ENCODE data around the gene LYPD6.

The LYPD6 gene

GRCh38 chr2:149415086-149415485 is 84.7 kb downstream of the LYPD6 start:
- H3K9me3 Mint-ChIP-seq = no peaks in the 10 kb centered on the region
- H3K4me1 Mint-ChIP-seq = no peaks in the 10 kb centered on the region
- H3K4me3 Mint-ChIP-seq = no peak overlapping the region
- H3K36me3 Mint-ChIP-seq = no peaks in the 10 kb centered on the region
- no peak overlapping the region for H3K27ac Mint-ChIP-seq
- H3K27me3 Mint-ChIP-seq = peaks cover 6% of the 10 kb centered on the region

- Mint-ChIP-seq H3K27ac (no peak overlapping the region), H3K27me3 (peaks cover 3% of the 10 kb centered on the region), H3K4me3 (no peak overlapping the region), H3K4me1 (no peaks in the 10 kb centered on the region), H3K36me3 (no peaks in the 10 kb centered on the region), H3K9me3 (no peaks in the 10 kb centered on the region)
Measured at GRCh38 chr2:149418065-149418464, 87.7 kb downstream of the LYPD6 start.

- Mint-ChIP-seq H3K36me3 (no peaks in the 10 kb centered on the region), H3K9me3 (no peaks in the 10 kb centered on the region), H3K27me3 (peaks cover 8% of the 10 kb centered on the region), H3K4me3 (no peak overlapping the region), H3K4me1 (no peaks in the 10 kb centered on the region), H3K27ac (no peak overlapping the region)
Measured at GRCh38 chr2:149420053-149420963, 89.9 kb downstream of the LYPD6 start.

GRCh38 chr2:149421791-149422190 is 91.4 kb downstream of the LYPD6 start:
- Mint-ChIP-seq H3K36me3 (no peaks in the 10 kb centered on the region), H3K4me3 (no peak overlapping the region), H3K9me3 (no peaks in the 10 kb centered on the region), H3K27ac (no peak overlapping the region), H3K27me3 (peaks cover 8% of the 10 kb centered on the region), H3K4me1 (no peaks in the 10 kb centered on the region)

GRCh38 chr2:149422337-149422990 is 92.1 kb downstream of the LYPD6 start:
- no peak overlapping the region for H3K27ac Mint-ChIP-seq
- H3K4me1 Mint-ChIP-seq = no peaks in the 10 kb centered on the region
- no peaks in the 10 kb centered on the region for H3K9me3 Mint-ChIP-seq
- H3K36me3 Mint-ChIP-seq = no peaks in the 10 kb centered on the region
- no peak overlapping the region for H3K4me3 Mint-ChIP-seq
- H3K27me3 Mint-ChIP-seq = peaks cover 8% of the 10 kb centered on the region

- Mint-ChIP-seq H3K9me3 (no peaks in the 10 kb centered on the region), H3K27me3 (peaks cover 8% of the 10 kb centered on the region), H3K4me1 (no peaks in the 10 kb centered on the region), H3K4me3 (no peak overlapping the region), H3K27ac (no peak overlapping the region), H3K36me3 (no peaks in the 10 kb centered on the region)
Measured at GRCh38 chr2:149422991-149423338, 92.6 kb downstream of the LYPD6 start.

GRCh38 chr2:149423630-149424029 is 93.2 kb downstream of the LYPD6 start:
- Mint-ChIP-seq H3K36me3 (no peaks in the 10 kb centered on the region), H3K4me1 (no peaks in the 10 kb centered on the region), H3K9me3 (no peaks in the 10 kb centered on the region), H3K27ac (no peak overlapping the region), H3K27me3 (peaks cover 8% of the 10 kb centered on the region), H3K4me3 (no peak overlapping the region)

GRCh38 chr2:149427387-149427786 is 97.0 kb downstream of the LYPD6 start:
- no peaks in the 10 kb centered on the region for H3K9me3 Mint-ChIP-seq
- H3K27me3 Mint-ChIP-seq = peaks cover 8% of the 10 kb centered on the region
- no peak overlapping the region for H3K27ac Mint-ChIP-seq
- no peak overlapping the region for H3K4me3 Mint-ChIP-seq
- H3K36me3 Mint-ChIP-seq = no peaks in the 10 kb centered on the region
- H3K4me1 Mint-ChIP-seq = no peaks in the 10 kb centered on the region

GRCh38 chr2:149428783-149429182 is 98.4 kb downstream of the LYPD6 start:
- H3K4me3 Mint-ChIP-seq = no peak overlapping the region
- no peaks in the 10 kb centered on the region for H3K36me3 Mint-ChIP-seq
- peaks cover 7% of the 10 kb centered on the region for H3K27me3 Mint-ChIP-seq
- no peaks in the 10 kb centered on the region for H3K4me1 Mint-ChIP-seq
- no peak overlapping the region for H3K27ac Mint-ChIP-seq
- H3K9me3 Mint-ChIP-seq = no peaks in the 10 kb centered on the region

GRCh38 chr2:149430743-149431736 is 100.7 kb downstream of the LYPD6 start:
- Mint-ChIP-seq H3K27ac (no peak overlapping the region), H3K4me3 (no peak overlapping the region), H3K9me3 (no peaks in the 10 kb centered on the region), H3K36me3 (no peaks in the 10 kb centered on the region), H3K4me1 (no peaks in the 10 kb centered on the region), H3K27me3 (peaks cover 5% of the 10 kb centered on the region)

GRCh38 chr2:149438330-149438960 is 108.1 kb downstream of the LYPD6 start:
- peaks cover 9% of the 10 kb centered on the region for H3K27me3 Mint-ChIP-seq
- H3K4me1 Mint-ChIP-seq = no peaks in the 10 kb centered on the region
- H3K9me3 Mint-ChIP-seq = no peaks in the 10 kb centered on the region
- no peaks in the 10 kb centered on the region for H3K36me3 Mint-ChIP-seq
- H3K27ac Mint-ChIP-seq = no peak overlapping the region
- no peak overlapping the region for H3K4me3 Mint-ChIP-seq

- H3K36me3 Mint-ChIP-seq = no peaks in the 10 kb centered on the region
- H3K4me1 Mint-ChIP-seq = no peaks in the 10 kb centered on the region
- no peak overlapping the region for H3K4me3 Mint-ChIP-seq
- no peaks in the 10 kb centered on the region for H3K9me3 Mint-ChIP-seq
- H3K27ac Mint-ChIP-seq = no peak overlapping the region
- peaks cover 6% of the 10 kb centered on the region for H3K27me3 Mint-ChIP-seq
Measured at GRCh38 chr2:149441255-149441654, 110.9 kb downstream of the LYPD6 start.

GRCh38 chr2:149442346-149442745 is 112.0 kb downstream of the LYPD6 start:
- H3K27me3 Mint-ChIP-seq = peaks cover 6% of the 10 kb centered on the region
- H3K27ac Mint-ChIP-seq = no peak overlapping the region
- H3K4me3 Mint-ChIP-seq = no peak overlapping the region
- H3K4me1 Mint-ChIP-seq = no peaks in the 10 kb centered on the region
- H3K36me3 Mint-ChIP-seq = no peaks in the 10 kb centered on the region
- H3K9me3 Mint-ChIP-seq = no peaks in the 10 kb centered on the region

- Mint-ChIP-seq H3K4me1 (no peaks in the 10 kb centered on the region), H3K9me3 (no peaks in the 10 kb centered on the region), H3K4me3 (no peak overlapping the region)
Measured at GRCh38 chr2:149443150-149443549, 112.8 kb downstream of the LYPD6 start.

GRCh38 chr2:149446748-149447147 is 116.4 kb downstream of the LYPD6 start:
- Mint-ChIP-seq H3K27me3 (no peaks in the 10 kb centered on the region), H3K27ac (no peak overlapping the region), H3K4me3 (no peak overlapping the region), H3K4me1 (no peaks in the 10 kb centered on the region), H3K9me3 (no peaks in the 10 kb centered on the region), H3K36me3 (no peaks in the 10 kb centered on the region)

More at GRCh38 chr2:149443150-149443549, 112.8 kb downstream of the LYPD6 start:
- H3K36me3 Mint-ChIP-seq = no peaks in the 10 kb centered on the region
- no peak overlapping the region for H3K27ac Mint-ChIP-seq
- peaks cover 6% of the 10 kb centered on the region for H3K27me3 Mint-ChIP-seq

All from activated naive CD4-positive, alpha-beta T cell treated with anti-CD3 and anti-CD28 coated beads, Interleukin-2, amount 50 U/mL, for 24 hours (primary cell).